KOPT-K1 (cell line): Measurements from ENCODE around the gene CACNA1C.

Source experiments
- H3K27ac ChIP-seq: fragments of 200-600 bp; sonication (generic); 2 replicates; pipeline ENCODE4 v1.5.1; 2016; ENCODE audit warnings: antibody characterized with exemption, mild to moderate bottlenecking, low read depth, low read length; ENCODE audit not compliant: poor library complexity, severe bottlenecking
- H3K36me3 ChIP-seq: fragments of 200-600 bp; sonication (generic); 2 replicates; pipeline ENCODE4 v1.5.1; 2017; ENCODE audit warnings: antibody characterized with exemption, mild to moderate bottlenecking, low read length, moderate library complexity; ENCODE audit not compliant: insufficient read depth
- H3K9me3 ChIP-seq: fragments of 200-600 bp; sonication (generic); 2 replicates; pipeline ENCODE4 v1.5.1; 2017; ENCODE audit warnings: antibody characterized with exemption, low read length, mild to moderate bottlenecking; ENCODE audit not compliant: insufficient read depth, poor library complexity, severe bottlenecking

The CACNA1C gene

DNA sequence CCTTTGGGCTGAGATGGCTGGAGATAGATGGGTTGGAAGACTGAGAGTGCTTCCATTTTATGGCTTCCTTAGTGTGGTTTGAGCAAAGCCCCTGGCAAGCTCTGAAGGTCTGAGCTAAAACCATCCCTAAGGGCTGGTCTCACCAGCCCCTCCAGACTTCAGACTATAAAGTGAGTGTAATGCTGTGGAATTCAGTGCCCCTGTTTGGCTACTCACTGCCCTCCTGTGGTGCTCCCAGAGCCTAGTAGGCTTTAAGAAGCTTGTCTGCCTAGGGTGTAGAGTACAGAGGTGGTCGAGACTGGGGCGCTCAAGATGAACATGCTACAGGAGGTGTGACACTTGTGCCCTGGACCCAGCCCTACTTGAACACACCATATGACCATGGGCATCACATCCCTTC, 495.3 kb downstream of the CACNA1C start:
- H3K27ac ChIP-seq = no peak overlapping the region
- no peaks in the 10 kb centered on the region for H3K36me3 ChIP-seq
- no peaks in the 10 kb centered on the region for H3K9me3 ChIP-seq

DNA sequence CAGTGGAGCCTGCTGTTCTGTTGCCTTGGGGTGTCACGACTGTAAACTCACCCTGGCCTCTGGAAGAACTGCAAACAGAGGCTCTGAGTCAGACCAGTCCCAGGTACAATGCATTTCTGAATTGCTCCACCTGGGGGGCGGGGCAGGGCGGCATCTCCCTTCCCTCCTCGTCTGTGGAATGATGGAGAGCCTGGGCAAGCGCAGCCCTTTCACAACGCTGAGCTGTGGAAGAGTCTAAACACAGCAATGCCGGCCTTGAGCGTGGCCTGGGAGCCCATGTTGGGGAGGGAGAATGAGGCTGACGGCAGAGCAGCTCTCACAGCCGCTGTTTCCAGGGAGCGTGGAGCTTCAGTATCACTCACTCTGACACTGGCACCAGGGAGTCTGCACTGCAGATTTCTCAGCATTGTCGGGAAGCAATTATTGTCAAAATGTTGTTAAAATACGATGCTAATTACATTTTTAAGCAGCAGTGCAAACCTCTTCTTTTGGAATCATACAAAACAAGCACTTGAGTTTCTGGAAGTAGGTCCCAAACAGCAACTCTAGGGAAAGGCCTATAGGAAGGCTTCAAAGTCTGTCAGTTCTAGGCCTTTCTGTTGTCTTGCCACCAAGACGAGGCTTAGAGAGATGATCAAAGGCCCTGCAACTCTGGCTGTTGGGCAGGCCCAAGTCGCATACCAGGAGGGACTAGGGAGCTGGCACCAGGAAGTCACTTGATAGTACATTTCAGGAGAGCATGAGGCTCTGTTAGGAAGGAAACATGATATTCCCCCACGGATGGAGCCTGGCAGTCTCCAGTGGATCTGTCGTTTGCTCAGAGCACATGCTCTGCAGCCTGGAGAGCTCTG, 498.0 kb downstream of the CACNA1C start:
- no peak overlapping the region for H3K27ac ChIP-seq
- no peaks in the 10 kb centered on the region for H3K9me3 ChIP-seq
- no peaks in the 10 kb centered on the region for H3K36me3 ChIP-seq

DNA sequence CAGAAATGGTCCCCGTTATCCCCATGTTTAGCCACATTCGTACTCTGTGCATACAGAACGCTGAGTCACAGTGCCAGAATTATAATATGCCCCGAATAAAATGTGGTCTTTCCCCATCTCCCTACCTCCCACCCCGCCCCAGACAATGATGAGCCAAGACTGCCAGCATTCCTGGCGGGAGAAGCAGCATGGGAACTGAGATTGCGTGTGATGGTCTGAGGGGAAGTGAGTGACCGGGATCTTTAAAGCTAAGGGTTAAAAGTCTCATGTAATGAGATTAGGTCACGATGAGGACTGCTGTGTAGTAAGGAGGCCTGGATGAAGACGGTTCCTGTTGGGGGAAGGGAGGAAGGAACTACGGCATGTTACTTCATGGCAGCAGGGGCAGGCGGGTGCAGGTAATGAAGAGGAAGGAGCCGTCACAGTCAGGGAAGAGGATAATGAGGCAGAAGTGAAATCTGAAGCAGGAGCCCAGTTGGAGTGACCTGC, 498.7 kb downstream of the CACNA1C start:
- Histone ChIP-seq H3K9me3 (no peaks in the 10 kb centered on the region), H3K27ac (no peak overlapping the region), H3K36me3 (no peaks in the 10 kb centered on the region)

DNA sequence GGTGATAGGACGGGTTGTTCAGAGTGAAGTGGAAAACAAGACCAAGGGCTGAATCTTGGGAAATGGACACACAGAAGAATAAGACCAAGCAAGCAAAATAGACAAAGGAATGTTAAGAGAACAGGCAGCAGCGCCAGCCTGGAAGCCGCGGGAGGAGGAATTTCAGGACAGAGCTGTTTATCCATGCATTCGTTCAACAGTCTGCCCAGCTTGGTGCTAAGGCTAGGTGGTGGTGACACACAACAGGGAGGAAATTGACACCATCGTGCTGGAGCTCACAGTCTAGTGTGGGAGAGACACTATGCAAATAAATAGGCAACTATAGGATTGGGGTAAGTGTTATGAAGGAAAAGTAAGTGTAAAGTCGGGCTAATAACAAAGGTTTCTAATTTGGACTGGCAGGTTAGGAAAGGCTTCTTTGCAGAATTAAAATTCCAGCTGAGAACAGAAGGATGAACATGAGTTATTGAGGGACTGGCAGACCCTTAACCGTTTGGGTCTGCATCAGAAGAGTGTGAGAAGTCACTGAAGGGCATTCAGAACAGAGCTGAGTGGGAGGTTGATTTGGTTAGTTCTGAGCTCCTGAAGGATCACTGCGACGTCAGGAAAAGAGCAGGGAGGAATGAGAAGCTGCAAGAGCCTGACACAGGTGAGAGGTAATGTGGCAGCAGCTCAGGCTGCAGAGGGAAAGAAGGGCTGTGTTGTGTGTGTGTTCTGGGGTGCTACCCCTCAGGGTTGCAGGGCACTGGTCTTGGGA, 499.4 kb downstream of the CACNA1C start:
- Histone ChIP-seq H3K27ac (no peak overlapping the region), H3K36me3 (no peaks in the 10 kb centered on the region), H3K9me3 (no peaks in the 10 kb centered on the region)

DNA sequence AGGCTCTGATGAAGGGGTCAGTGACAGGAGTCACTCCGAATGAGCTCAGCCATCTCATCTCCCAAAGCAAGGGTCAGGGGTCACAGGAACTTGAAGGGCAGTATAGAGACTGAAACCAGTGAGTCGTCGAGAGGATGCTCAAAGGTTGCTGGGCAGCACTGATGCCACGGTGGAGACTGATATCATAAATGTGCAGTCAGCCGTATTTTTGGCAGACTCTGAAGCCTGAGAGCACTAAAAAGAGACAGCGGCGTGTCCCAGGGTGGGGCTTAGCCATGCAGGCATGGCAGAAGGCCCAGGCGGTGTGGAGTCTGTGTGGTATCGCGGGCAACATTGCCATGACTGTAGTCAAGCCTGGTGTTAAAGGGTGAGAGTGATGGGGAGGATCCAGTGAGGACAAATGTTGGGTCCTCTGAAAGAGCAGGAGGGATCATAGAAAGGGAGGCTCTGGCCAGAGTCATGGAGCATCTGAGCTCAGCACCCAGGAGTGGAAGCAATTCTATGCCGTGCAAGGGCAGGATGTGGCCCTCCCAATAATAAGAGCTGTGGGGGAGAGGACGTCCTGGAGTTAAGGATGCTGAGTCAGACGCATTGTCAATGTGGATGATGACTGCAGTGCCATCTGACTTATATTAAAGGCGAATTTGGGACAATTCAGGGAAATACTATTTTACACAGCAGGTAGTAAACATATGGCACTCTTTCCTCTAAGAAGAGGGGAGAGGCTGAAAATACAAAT, 500.8 kb downstream of the CACNA1C start:
- Histone ChIP-seq H3K9me3 (no peaks in the 10 kb centered on the region), H3K27ac (no peak overlapping the region)

DNA sequence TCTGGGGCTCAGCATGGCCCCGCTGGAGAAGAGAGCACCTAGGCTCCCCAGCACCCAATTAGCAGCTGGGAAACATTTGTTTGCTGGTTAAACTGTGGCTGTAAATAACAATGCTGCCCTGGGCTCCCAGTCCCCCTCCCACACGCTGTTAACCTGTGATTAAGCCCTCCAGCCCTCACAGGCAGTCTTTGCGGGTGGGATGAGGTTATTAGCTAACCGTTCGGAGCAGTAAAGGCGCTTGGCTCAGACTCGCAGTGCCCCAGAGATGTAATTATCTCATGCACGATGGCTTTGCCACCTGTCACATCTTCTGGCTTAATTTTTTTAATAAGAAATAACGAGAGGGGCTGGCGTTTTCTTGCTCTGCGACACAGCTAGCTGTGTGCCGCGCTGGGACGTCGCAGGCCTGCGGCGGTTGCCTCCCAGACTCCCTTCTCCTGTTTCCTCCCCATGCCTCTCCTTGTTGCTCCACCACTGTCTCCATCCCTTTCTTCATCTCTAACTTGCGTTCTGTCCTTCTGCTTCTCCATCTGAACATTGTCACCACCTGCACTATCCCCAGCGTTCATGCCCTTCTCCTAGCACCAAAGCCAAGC, 502.8 kb downstream of the CACNA1C start:
- Histone ChIP-seq H3K27ac (no peak overlapping the region), H3K9me3 (no peaks in the 10 kb centered on the region), H3K36me3 (no peaks in the 10 kb centered on the region)

More for the DNA sequence above, 500.8 kb downstream of the CACNA1C start:
- H3K36me3 ChIP-seq = no peaks in the 10 kb centered on the region

DNA sequence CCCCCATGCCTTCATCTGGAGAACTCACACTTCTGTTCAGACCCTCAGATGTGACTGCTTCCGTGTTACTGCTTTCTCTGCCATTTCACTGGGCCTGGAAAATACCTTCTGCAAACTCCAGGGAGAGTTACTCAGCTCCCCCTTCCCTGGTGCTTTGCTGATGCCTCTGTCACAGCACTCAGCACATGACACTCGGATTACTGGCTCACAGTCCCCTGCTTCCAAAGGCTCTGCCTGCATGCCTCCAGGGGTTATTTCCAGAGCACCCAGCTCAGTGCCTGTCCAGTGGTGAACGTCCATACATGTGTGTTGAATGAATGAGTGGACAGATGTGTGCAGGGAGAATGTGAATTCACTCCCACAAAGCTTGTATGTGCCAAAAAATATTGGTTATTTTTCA, 504.8 kb downstream of the CACNA1C start:
- H3K9me3 ChIP-seq = no peaks in the 10 kb centered on the region
- H3K27ac ChIP-seq = no peak overlapping the region
- no peaks in the 10 kb centered on the region for H3K36me3 ChIP-seq

DNA sequence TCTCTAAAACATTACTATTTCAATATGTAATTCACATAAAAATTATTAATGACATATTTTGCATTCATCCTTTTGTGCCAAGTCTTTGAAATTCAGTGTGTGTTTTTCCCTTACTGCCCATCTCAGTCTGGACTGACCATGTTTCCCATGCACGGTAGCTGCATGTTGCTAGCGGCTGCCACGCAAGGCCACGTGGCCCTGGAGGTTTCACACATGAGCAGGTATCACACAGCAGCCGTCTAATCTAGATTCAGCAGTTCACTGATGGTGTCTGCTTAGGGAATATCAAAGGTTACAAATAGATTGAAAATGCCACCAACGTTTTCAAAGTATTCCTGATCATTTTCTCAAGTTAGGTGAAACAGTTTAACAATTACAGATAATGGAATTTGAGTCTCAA, 507.1 kb downstream of the CACNA1C start:
- H3K36me3 ChIP-seq = no peaks in the 10 kb centered on the region
- H3K9me3 ChIP-seq = no peaks in the 10 kb centered on the region
- no peak overlapping the region for H3K27ac ChIP-seq

DNA sequence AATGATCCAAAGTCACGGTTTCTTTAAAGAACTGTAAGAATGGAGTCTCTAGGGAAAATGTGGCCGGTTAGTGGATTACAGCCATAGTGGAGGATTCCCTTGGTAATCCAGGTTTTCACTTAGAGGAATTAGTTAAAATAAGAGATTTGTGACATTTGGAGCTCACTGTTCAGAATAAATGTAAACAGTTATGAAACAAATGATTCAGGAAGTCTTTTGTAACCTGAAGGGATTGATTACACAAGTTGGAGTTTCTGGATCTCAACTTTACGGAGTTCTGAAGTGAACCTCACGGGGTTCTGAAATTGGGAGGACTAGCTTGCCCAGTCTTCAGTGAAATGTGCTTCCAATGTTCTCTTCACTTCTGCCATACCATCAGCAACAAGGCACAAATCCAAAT, 507.6 kb downstream of the CACNA1C start:
- Histone ChIP-seq H3K9me3 (no peaks in the 10 kb centered on the region), H3K27ac (no peak overlapping the region), H3K36me3 (no peaks in the 10 kb centered on the region)

DNA sequence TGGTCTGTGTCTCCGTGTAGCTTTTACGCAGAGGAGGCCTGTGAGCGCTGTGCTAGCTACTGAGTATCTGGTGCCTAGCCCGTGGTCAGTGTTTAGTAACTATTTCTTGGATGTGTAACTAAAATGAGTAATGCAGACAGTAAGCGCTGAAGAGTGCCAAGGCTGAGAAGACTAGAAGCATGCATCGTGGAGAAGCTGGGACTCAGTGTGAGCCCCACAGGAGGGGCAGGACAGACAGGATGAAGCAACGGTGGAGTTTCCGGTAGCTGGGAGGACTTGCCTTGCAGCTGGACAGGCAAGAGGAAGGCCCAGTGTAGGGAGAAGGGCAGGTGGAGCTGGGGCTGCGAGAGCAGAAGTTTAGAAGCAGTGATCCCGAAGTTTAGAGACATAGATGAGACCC, 508.6 kb downstream of the CACNA1C start:
- Histone ChIP-seq H3K36me3 (no peaks in the 10 kb centered on the region), H3K9me3 (no peaks in the 10 kb centered on the region), H3K27ac (no peak overlapping the region)

DNA sequence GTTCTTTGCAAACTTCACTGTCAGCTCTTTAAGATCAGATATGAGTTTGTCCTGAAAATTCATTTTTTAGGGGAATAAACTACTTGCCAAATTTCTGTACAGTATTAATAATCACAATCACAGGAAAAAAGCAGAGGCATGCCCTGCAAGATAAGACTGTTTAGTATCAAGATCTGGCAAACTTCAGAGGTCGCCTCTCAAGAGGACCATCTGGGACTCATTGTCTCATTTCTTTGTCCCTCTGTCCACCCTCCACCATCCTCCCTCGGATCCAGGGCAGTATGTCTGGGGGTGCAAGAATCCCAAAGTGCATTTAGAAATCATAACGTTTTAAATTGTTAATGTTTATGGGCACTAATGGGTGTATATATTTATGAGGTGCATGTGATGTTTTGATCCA, 509.6 kb downstream of the CACNA1C start:
- H3K27ac ChIP-seq = no peak overlapping the region

DNA sequence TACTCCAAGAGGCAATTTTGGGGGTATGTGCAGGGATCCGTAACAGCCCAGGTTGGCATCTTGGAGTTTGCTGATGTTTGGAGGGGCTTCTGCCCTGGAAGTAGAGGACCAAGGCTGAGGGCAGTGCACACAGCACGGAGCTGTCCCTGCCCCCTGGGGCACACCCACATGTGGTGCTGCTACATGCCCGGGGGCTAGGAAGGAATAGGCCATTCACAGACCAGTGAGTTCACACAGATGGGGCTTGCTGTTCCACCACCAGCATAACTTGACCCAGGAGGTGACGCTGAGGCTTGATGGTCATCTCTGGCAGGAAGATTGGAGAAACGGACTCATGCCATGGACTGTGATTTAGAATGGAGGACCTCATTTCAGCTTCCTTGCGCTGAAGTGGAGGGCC, 510.9 kb downstream of the CACNA1C start:
- Histone ChIP-seq H3K36me3 (no peaks in the 10 kb centered on the region), H3K27ac (no peak overlapping the region), H3K9me3 (no peaks in the 10 kb centered on the region)

More for the DNA sequence above, 509.6 kb downstream of the CACNA1C start:
- no peaks in the 10 kb centered on the region for H3K36me3 ChIP-seq
- no peaks in the 10 kb centered on the region for H3K9me3 ChIP-seq

DNA sequence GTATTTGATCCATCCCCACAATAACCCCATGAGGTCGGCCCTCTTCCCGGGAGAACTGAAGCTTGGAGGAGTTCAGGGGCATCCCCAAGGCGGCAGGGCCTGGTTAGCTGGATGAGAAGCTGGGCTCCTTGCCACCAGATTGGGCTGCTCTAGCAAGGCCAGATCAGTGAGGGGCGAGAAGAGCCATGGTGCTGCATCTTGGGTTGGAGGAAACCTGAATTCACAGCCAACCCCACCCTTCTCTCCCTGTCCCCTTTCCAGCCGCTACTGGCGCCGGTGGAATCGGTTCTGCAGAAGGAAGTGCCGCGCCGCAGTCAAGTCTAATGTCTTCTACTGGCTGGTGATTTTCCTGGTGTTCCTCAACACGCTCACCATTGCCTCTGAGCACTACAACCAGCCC, 513.4 kb downstream of the CACNA1C start:
- no peaks in the 10 kb centered on the region for H3K9me3 ChIP-seq
- no peak overlapping the region for H3K27ac ChIP-seq
- H3K36me3 ChIP-seq = no peaks in the 10 kb centered on the region

DNA sequence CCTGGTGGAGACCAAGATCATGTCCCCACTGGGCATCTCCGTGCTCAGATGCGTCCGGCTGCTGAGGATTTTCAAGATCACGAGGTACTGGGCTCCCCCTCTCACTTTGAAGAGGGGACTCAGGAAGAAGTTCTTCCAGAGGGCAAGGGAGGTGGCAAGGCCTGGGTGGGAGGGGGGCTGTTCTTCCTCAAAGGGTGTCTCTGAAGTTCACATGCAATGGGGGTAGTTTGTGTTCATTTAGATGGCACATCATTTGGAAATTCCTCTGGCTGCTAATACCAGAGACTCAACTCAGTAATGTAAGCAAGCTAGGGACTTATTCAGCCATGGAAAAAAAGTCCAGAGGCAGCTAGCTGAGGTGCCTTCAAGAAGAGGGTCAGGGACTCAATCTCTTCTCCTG, 514.9 kb downstream of the CACNA1C start:
- Histone ChIP-seq H3K9me3 (no peaks in the 10 kb centered on the region), H3K36me3 (no peaks in the 10 kb centered on the region), H3K27ac (no peak overlapping the region)

DNA sequence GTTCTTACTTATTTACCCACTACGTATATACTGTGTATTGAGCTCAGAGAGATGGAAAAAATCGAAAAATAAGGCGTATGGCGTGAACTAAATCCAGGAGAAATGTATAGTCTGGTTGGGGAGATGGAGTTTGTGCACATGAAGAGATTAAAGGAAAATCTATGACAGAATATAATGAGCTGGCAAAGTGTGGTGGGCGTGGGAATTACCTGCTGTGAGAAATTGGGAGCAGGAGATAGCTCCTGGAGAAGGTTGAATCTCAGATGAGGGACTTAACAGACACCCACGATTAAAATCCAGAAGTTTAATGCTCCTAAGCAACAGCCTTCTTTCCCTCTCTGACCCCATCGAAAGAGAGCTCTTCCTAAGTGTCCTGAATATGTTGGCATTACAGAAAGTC, 517.8 kb downstream of the CACNA1C start:
- Histone ChIP-seq H3K36me3 (no peaks in the 10 kb centered on the region), H3K9me3 (no peaks in the 10 kb centered on the region), H3K27ac (no peak overlapping the region)
